CD4-positive, alpha-beta T cell treated with Interleukin-17A for 4 hours (primary cell): Measurements from ENCODE around the gene EXOC4.

Experiments used
- DNase-seq: peaks from one replicate; pipeline ENCODE4 v3.0.0-alpha.2; 2020; ENCODE audit warnings: mixed read lengths

Gene EXOC4

GRCh38 chr7:133682364-133683181 lies 429.7 kb downstream of the EXOC4 start:
- no peak for DNase-seq

GRCh38 chr7:133683182-133683454 lies 430.2 kb downstream of the EXOC4 start:
- DNase-seq, result no peak

DNA sequence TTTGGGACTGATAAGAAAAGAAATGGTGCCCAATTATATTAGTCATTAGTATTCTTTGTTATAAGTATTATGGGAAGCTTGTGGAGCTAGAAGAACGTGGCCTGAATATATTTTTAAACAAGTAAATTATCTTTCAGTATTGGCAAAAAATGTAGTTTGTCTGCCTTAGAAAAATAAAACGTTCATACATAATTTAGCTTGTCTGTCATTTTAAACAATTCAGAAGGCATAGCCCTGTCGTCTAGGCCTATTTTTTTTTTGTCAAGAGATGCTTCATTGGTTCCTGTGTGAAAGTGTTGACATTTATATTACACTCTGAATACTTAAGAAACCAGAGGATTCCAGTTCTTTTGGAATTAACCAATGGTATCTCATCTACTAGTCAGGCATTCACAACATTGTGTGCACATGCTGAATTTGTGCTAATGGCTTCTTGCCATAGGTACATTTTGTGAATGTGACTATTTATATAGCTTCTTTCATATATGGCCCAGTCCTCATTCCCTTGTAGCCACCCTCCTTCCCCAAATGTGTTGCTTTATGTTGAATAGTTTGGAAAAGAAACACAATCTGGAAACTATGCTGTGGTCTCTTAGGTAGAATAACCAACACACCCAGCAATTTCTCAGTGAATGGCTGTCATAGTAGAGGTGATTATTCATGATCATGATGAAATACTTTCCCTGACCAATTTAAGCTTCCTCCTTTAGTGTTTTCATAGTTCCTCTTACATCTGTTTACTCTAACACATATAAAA lies 435.8 kb downstream of the EXOC4 start:
- DNase-seq, result no peak

DNA sequence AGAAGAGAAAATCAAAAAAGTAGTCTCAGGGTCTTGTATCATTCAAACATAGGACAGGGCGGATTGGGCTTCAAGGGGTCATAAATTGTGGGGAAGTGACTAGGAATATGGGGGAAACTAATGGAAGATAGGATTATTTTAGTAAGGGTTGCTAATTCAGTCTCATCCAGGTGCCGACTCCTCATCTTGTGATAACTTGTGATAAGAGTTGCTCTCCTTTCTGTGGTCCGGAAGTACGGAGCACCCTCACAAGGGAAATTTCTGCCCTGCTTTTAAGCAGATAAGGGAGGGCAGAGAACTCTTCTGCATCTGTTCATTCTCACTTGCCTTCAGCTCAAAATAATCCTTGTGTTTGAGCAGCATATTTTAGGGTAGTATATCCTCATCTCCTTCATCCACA lies 437.9 kb downstream of the EXOC4 start:
- no peak for DNase-seq

- no peak for DNase-seq
These were observed 439.1 kb downstream of the EXOC4 start for GRCh38 chr7:133691727-133692610.

GRCh38 chr7:133693281-133693680 lies 440.4 kb downstream of the EXOC4 start:
- no peak for DNase-seq

DNA sequence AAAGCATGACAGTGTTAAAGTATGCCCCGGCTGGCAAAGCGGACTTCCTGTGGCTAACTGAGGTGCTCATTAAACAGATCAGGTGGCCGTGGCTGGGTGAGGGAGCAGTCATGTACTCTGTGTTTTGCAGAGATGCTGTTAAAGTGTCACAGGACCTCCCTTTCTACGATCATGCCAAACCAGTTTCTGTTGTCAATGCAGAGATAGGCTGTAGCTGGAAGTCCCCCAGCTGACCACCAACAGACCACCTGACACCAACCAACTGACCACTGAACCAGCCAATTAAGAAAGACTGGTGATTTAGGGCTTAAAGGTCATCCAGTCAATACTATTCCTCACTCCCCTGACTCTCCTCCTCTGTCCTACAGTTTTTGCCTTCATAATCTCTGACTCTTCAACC lies 443.2 kb downstream of the EXOC4 start:
- no peak for DNase-seq

- no peak for DNase-seq
These were observed 444.7 kb downstream of the EXOC4 start for GRCh38 chr7:133697585-133697984.

- no peak for DNase-seq
These were observed 445.2 kb downstream of the EXOC4 start for GRCh38 chr7:133698127-133698526.

- DNase-seq, result no peak
These were observed 446.5 kb downstream of the EXOC4 start for GRCh38 chr7:133699386-133699785.

GRCh38 chr7:133702078-133702477 lies 449.2 kb downstream of the EXOC4 start:
- DNase-seq, result no peak

DNA sequence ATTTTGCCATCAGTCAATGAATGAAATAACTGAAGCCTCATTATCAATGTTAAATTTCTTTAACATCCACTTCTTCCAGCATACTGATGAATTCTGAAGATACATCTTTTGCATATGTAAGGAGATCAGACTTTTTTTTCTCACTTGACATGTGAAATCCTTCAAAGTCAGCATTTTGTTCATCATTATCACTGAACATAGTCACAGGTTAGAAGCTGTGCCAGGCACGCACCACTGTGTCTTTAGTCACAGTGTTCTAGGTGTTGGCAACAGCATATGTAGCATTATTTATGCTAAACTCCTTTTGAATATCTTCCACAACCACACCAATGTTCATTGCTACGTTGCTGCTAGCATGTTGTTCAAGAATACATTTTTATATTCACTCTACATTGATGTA lies 450.1 kb downstream of the EXOC4 start:
- DNase-seq, result no peak

- no peak for DNase-seq
These were observed 450.7 kb downstream of the EXOC4 start for GRCh38 chr7:133703547-133703946.

GRCh38 chr7:133704453-133704852 lies 451.6 kb downstream of the EXOC4 start:
- no peak for DNase-seq

- DNase-seq, result no peak
These were observed 452.7 kb downstream of the EXOC4 start for GRCh38 chr7:133705596-133705995.

GRCh38 chr7:133706016-133706415 lies 453.1 kb downstream of the EXOC4 start:
- no peak for DNase-seq

DNA sequence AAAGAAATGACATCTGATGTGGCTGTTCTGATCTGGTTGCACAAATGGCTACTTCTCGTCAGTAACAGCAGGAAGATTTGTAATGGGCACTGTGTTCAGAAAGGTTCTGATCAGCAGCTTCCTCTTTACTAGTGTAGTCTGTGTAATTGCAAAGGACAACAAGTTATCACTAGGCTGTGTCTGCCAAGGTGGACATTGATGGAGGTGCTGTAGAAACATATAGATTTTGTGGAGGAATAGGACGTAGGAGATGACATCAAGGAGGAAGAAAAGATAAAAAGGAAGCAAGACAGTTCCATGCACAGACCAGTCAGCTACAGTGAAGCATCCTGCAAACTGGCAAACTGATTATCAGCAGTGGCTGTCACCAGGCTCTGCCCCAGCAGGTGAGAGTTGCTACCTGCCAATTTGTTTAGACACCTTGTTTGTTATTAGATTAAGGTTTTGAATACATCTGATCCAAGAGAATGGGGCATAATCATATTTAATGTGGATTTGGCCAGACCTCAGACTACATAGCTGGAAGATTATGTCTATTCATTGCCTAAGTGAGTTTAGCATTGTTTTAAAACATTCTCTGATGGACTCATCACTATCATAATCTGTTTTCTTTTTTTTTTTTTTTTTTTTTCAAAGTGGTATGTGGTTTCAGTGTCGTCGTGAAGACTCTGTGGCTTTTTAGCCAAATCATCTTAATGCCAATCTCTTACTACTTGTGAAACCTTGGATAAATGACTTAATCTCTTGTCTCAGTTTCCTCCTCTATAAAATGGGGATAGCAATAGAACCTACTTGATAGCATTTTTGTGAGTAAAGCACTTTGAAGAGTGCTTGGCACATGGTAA lies 456.4 kb downstream of the EXOC4 start:
- no peak for DNase-seq

DNA sequence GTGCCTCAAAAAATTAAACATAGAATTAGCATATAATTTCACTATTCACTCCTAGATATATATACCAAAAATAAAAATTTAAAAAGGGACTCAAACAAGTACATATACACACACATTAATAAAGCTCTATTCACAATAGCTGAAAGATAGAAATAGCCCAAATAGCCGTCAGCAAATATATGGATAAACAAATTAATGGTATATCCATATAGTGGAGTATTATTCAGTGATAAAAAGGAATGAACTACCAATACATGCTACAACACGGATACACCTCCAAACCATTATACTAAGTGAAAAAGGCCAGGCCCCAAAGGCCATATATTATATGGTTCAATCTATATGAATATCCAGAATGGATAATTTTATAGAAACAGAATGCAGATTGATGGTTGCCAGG lies 459.7 kb downstream of the EXOC4 start:
- no peak for DNase-seq

DNA sequence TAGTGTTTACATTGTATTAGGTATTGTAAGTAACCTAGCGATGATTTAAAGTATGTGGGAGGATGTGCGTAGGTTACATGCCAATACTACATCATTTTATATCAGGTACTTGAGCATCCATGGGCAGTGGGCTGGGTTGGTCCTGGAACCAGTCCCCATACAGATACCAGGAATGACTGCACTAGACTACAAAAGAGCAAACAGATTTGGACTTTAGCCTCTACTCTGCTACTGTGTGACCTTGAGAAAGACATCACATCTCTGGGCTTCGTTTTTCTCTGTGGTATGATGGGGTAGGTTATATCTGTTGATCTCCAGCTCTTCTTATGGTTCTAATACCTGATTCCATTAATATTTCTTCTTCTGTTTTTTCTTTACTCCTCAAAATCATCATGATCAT lies 461.8 kb downstream of the EXOC4 start:
- DNase-seq, result no peak

GRCh38 chr7:133718131-133718530 lies 465.3 kb downstream of the EXOC4 start:
- no peak for DNase-seq

- no peak for DNase-seq
These were observed 470.2 kb downstream of the EXOC4 start for GRCh38 chr7:133723044-133723443.

DNA sequence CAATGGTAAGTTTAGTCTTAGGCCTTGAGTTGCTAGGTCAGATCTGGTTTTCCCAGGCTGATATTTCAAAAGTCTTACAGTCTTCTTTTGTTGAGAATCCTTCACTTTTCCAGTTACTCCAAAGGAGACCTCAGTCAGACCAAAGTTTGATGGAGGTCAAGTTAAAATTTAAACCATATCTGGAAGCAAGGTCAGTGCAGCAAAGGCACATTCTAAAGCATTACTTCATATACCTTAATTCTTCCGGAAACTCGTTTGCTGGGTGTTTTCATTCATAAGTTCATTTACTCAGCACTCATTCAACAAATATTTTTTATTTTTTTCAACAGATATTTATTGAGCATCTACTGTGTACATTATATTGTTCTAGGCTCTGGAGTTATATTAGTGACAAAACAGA lies 471.3 kb downstream of the EXOC4 start:
- no peak for DNase-seq

DNA sequence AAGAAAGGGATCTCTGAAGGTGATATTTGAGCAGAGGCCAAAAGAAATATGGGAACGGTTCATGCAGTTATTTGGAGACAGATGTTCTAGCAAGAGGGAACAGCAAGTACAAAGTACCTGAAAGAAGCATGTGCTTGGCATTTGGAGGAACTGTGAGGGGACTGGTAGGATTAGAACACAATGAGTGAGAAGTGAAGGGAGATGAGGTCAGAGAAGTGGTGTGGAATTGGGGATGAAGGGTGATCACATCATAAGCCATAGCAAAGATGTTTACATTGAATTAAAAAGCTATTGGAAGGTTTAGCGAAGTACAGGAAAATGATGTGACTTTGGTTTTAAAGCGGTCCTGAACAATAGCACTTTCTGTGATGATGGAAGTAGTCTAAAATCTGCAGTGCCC lies 471.8 kb downstream of the EXOC4 start:
- no peak for DNase-seq
